Adrenal gland (tissue), 5 donors: ENCODE data around the gene C12orf56.

Experiments used
- POLR2A ChIP-seq, 2 donors: fragments of 450-650 bp; IDR thresholded peaks; one replicate each; pipeline ENCODE4 v1.6.1; 2017; ENCODE audit warnings: antibody characterized with exemption in 2 of 2, mild to moderate bottlenecking in 2 of 2, moderate library complexity in 1 of 2
- TF ChIP-seq, protein P1 (sequence below), 6 experiments: fragments of 450-650 bp in 4 of 6; fragments of 200-600 bp in 2 of 6; sonication (generic) in 1 of 6; IDR thresholded peaks; 1 replicate in 5 of 6; 2 replicates in 1 of 6; pipeline versions ENCODE4 v1.5.1 to v1.8.0; 2016 to 2021; ENCODE audit warnings: antibody characterized with exemption in 6 of 6, mild to moderate bottlenecking in 2 of 6, moderate library complexity in 1 of 6
- donor health status: DM: no; HTN: no; CAD: no.

DNA sequence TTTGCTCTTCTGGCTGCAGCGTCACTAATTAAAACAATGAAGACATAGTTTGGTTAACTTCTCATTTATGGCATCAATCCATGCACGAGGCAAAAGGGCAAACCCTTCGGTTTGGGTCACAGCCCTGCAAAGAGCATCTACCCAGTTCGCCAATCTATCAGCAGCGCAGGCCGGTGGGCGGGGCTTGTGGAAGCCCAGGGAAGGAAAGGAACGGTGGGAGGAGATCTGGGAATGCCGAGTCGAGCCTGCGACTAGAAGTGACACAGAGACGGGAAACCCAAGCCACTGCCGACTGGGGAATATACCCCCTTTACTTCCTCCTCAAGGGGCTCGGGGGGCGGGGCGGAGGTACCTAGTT lies 168.9 kb downstream of the C12orf56 start:
- TF ChIP-seq, protein P1, sequence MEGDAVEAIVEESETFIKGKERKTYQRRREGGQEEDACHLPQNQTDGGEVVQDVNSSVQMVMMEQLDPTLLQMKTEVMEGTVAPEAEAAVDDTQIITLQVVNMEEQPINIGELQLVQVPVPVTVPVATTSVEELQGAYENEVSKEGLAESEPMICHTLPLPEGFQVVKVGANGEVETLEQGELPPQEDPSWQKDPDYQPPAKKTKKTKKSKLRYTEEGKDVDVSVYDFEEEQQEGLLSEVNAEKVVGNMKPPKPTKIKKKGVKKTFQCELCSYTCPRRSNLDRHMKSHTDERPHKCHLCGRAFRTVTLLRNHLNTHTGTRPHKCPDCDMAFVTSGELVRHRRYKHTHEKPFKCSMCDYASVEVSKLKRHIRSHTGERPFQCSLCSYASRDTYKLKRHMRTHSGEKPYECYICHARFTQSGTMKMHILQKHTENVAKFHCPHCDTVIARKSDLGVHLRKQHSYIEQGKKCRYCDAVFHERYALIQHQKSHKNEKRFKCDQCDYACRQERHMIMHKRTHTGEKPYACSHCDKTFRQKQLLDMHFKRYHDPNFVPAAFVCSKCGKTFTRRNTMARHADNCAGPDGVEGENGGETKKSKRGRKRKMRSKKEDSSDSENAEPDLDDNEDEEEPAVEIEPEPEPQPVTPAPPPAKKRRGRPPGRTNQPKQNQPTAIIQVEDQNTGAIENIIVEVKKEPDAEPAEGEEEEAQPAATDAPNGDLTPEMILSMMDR (IDR thresholded peaks at IDR 0.05): no peak
- no peak for TF ChIP-seq POLR2A (IDR thresholded peaks at IDR 0.05)
